Subcutaneous abdominal adipose tissue (tissue), 5 donors: ENCODE results near the gene CDADC1.

Source experiments
- H3K27ac ChIP-seq: one replicate; pipeline ENCODE4 v1.7.0; 2013; ENCODE audit warnings: low read depth, mild to moderate bottlenecking, inconsistent platforms, low read length, moderate library complexity
- H3K27me3 ChIP-seq, 5 donors: one replicate each; pipeline ENCODE4 v1.7.0; 2013; ENCODE audit warnings: low read length in 5 of 5, inconsistent platforms in 1 of 5; ENCODE audit not compliant: control insufficient read depth in 5 of 5, insufficient read depth in 4 of 5
- H3K36me3 ChIP-seq, 5 donors: one replicate each; pipeline ENCODE4 v1.7.0; 2013; ENCODE audit warnings: low read length in 5 of 5; ENCODE audit not compliant: control insufficient read depth in 5 of 5, insufficient read depth in 5 of 5
- H3K4me1 ChIP-seq, 5 donors: one replicate each; pipeline ENCODE4 v1.7.0; 2013; ENCODE audit warnings: low read length in 5 of 5, mild to moderate bottlenecking in 3 of 5, moderate library complexity in 1 of 5; ENCODE audit not compliant: control insufficient read depth in 5 of 5, insufficient read depth in 5 of 5
- H3K4me3 ChIP-seq, 5 donors: one replicate each; pipeline ENCODE4 v1.7.0; 2013; ENCODE audit warnings: low read length in 5 of 5, low read depth in 1 of 5
- H3K9ac ChIP-seq, 5 donors: one replicate each; pipeline ENCODE4 v1.7.0; 2013; ENCODE audit warnings: low read length in 5 of 5, mild to moderate bottlenecking in 4 of 5, moderate library complexity in 3 of 5
- H3K9me3 ChIP-seq, 5 donors: one replicate each; pipeline ENCODE4 v1.7.0; 2013; ENCODE audit warnings: low read length in 5 of 5; ENCODE audit not compliant: control insufficient read depth in 5 of 5
- donor health status: healthy.
- donor health status: healthy.
- donor health status: healthy.
- donor health status: healthy.
- donor health status: healthy.

Gene CDADC1

GRCh38 chr13:49308097-49308875 lies 60.6 kb downstream of the CDADC1 start:
- Histone ChIP-seq H3K9ac (peak overlapping the region in 2 of 5 donors; percentile 53 to 59), H3K4me1 (peaks cover 6 to 55% (median 47%) of the 10 kb centered on the region in 5 donors)

DNA sequence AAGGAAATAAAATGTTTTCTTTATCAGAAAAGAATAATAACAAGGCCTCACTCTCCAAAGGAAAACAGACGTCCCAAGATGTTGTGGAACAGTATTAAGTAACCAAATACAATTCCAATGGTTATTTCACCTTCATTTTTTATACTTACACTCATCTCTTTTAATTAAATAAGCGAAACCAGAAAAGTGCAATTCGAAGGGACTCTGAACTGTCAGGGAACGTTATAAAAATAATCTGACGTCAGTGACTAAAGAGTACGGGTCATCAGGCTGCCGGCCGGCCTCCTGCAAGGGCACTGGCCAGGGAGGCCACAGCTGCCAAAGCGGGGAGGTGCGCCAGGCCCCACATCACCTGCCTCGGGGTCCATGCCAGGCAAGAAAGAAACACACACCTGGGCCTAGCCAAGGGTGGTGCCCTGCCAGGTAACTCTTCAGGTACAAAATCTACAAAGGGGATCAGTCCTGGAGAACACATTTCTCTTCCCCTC lies 61.2 kb downstream of the CDADC1 start:
- Histone ChIP-seq H3K9ac (no peak overlapping the region), H3K27me3 (no peaks in the 10 kb centered on the region), H3K4me3 (no peak overlapping the region), H3K27ac (peak overlapping the region; percentile 92), H3K4me1 (peaks cover 6 to 54% (median 46%) of the 10 kb centered on the region in 5 donors), H3K36me3 (peaks cover 0 to 11% (median 7%) of the 10 kb centered on the region in 5 donors), H3K9me3 (no peaks in the 10 kb centered on the region)

More at GRCh38 chr13:49308097-49308875, 60.6 kb downstream of the CDADC1 start:
- Histone ChIP-seq H3K4me3 (no peak overlapping the region), H3K9me3 (no peaks in the 10 kb centered on the region), H3K27ac (peak overlapping the region; percentile 92), H3K27me3 (no peaks in the 10 kb centered on the region), H3K36me3 (peaks cover 0 to 11% (median 7%) of the 10 kb centered on the region in 5 donors)

DNA sequence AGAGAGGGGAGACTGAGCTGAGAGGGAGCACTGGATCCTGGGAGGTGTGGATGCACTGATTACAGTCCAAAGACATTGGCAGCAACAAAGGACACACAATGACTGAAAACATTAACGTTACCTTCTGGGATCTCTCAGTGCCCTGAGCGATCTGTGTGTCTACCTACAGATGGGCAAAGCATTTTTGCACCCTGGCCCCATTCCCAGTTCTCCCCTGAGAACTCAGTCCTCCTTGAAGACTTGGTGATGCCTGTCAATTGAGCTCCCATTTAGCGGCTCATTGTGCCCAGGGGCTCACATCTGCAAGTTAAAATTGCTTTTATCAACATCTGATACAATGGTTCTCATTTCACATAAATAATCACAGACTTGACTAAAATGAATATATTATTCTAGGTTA lies 62.5 kb downstream of the CDADC1 start:
- no peak overlapping the region for H3K27ac ChIP-seq
- H3K4me1 ChIP-seq = peaks cover 6 to 46% (median 42%) of the 10 kb centered on the region in 5 donors
- no peak overlapping the region for H3K4me3 ChIP-seq
- peaks cover 0 to 11% (median 7%) of the 10 kb centered on the region in 5 donors for H3K36me3 ChIP-seq
- no peak overlapping the region for H3K9ac ChIP-seq
- no peaks in the 10 kb centered on the region for H3K27me3 ChIP-seq
- H3K9me3 ChIP-seq = no peaks in the 10 kb centered on the region

DNA sequence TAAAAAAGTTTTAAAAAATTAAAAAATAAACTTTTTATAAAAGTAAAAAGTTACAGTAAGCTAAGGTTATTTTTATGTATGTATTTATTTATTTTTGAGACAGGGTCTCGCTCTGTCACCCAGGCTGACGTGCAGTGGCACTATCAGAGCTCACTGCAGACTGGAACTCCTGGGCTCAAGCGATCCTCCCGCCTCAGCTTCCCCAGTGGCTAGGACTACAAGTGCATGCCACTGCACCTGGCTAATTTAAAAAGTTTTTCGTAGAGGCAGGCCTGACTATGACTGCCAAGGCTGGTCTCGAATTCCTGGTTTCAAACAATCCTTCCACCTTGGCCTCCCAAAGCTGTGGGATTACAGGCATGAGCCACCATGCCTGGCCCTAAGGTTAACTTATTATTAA lies 64.1 kb downstream of the CDADC1 start:
- H3K9me3 ChIP-seq = no peaks in the 10 kb centered on the region
- H3K9ac ChIP-seq = no peak overlapping the region
- peaks cover 6 to 33% (median 29%) of the 10 kb centered on the region in 5 donors for H3K4me1 ChIP-seq
- no peak overlapping the region for H3K4me3 ChIP-seq
- peaks cover 0 to 9% (median 7%) of the 10 kb centered on the region in 5 donors for H3K36me3 ChIP-seq
- no peaks in the 10 kb centered on the region for H3K27me3 ChIP-seq
- H3K27ac ChIP-seq = no peak overlapping the region

DNA sequence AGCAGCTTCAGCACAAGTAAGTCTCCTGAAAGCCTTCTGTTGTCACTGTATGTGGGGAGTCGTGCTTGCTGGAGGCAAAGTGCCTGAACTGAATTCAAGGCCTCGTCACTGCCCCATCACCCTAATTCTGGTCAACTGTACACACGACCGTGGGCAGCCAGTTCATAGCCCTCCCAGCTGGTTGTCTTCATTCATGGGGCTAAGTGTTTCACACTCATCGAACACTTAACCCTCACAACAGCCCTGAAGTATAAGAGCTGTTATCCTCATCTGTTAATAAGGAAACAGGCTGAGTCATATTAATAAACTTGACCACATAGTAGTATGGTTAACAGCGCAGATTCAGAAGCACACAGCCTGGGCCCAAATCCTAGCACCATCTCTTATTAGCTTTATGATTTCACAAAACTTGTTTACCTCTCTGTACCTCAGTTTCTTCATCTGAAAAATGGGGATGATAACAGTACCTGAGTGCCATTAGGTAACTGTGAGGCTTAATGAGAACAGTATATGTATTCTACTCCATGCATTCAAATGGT lies 66.7 kb downstream of the CDADC1 start:
- Histone ChIP-seq H3K9me3 (no peaks in the 10 kb centered on the region), H3K27ac (no peak overlapping the region), H3K27me3 (no peaks in the 10 kb centered on the region), H3K36me3 (peaks cover 0 to 9% (median 7%) of the 10 kb centered on the region in 5 donors), H3K4me1 (peaks cover 0 to 18% (median 11%) of the 10 kb centered on the region in 5 donors), H3K9ac (no peak overlapping the region), H3K4me3 (peak overlapping the region in 1 of 5 donors; percentile 23)

DNA sequence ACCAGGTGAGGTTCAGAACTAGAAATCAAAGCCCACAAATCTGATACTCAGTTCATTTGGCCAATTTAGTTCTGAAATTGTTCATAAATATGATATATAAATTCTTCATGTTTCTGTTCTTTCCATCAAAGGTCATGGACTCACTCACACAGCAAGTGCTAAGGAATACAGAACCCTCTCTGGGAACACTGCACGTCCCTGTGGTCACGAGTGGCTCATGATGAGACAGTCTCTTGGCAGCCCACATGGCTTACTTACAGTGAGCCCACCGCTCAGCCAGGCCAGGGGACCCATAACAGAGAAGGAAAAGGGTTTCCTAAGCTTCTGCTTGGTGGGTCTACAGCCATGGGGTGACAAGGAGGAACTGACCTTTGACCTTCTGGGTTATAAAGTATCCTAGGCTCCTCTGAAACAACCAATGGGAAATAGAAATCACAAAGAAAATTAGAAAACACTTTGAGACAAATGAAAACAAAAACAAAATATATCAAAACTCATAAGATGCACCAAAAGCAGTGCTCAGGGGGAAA lies 67.4 kb downstream of the CDADC1 start:
- Histone ChIP-seq H3K9ac (no peak overlapping the region), H3K27ac (no peak overlapping the region), H3K36me3 (peaks cover 0 to 5% (median 5%) of the 10 kb centered on the region in 5 donors), H3K9me3 (no peaks in the 10 kb centered on the region), H3K27me3 (no peaks in the 10 kb centered on the region), H3K4me1 (peaks cover 0 to 25% (median 14%) of the 10 kb centered on the region in 5 donors), H3K4me3 (no peak overlapping the region)

GRCh38 chr13:49315756-49316482 lies 68.2 kb downstream of the CDADC1 start:
- H3K36me3 ChIP-seq = peaks cover 0 to 3% (median 2%) of the 10 kb centered on the region in 5 donors
- no peak overlapping the region for H3K27ac ChIP-seq
- no peaks in the 10 kb centered on the region for H3K27me3 ChIP-seq
- no peak overlapping the region for H3K9ac ChIP-seq
- no peak overlapping the region for H3K4me3 ChIP-seq
- H3K9me3 ChIP-seq = no peaks in the 10 kb centered on the region
- peaks cover 0 to 26% (median 14%) of the 10 kb centered on the region in 5 donors for H3K4me1 ChIP-seq

DNA sequence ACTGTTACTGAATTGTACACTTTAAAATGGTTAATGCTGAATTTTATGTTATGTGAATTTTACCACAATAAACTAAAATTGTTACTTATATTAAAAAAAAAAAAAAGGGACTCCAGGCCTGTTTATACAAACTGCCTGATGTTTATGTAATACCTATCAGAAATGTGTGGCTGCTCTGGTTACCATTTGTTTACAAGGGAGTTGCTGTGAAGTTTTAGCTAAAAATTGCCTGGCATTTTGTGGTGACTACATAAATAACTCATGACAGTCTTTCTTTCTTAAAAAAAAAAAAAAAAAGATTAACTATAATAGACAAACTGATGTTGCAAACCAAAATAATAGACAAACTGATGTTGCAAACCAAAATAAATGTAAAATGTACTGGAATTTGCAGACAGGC lies 71.8 kb downstream of the CDADC1 start:
- Histone ChIP-seq H3K36me3 (peaks cover 0 to 8% (median 5%) of the 10 kb centered on the region in 5 donors), H3K9ac (no peak overlapping the region), H3K27ac (peak overlapping the region; percentile 52), H3K9me3 (no peaks in the 10 kb centered on the region), H3K27me3 (no peaks in the 10 kb centered on the region), H3K4me3 (no peak overlapping the region), H3K4me1 (peaks cover 0 to 15% (median 3%) of the 10 kb centered on the region in 5 donors)

- Histone ChIP-seq H3K36me3 (peaks cover 0 to 8% (median 5%) of the 10 kb centered on the region in 5 donors), H3K9ac (no peak overlapping the region), H3K4me3 (no peak overlapping the region), H3K27me3 (no peaks in the 10 kb centered on the region), H3K4me1 (peaks cover 0 to 14% (median 3%) of the 10 kb centered on the region in 5 donors), H3K27ac (peak overlapping the region; percentile 11), H3K9me3 (no peaks in the 10 kb centered on the region)
Observed at GRCh38 chr13:49319951-49320350, 72.2 kb downstream of the CDADC1 start.
